H1 (cell line): Measurements from ENCODE around the gene USHBP1. TPM values are rescaled to one million over a fixed set of nuclear protein-coding genes. Genes with fewer than 3 reads are reported as not detected.

Experiments used
- CTCF ChIA-PET: fragments of 300-600 bp; sonication (Branson Sonifier 250); formaldehyde crosslinking; loops from one replicate; lab custom pipeline; 2021; ENCODE audit not compliant: partially characterized antibody; lab: Charles Lee
- POLR2A ChIA-PET: fragments of 300-600 bp; sonication (Branson Sonifier 250); formaldehyde crosslinking; loops from one replicate; lab custom pipeline; 2021; ENCODE audit warnings: inconsistent platforms; ENCODE audit not compliant: partially characterized antibody; lab: Charles Lee
- DNase-seq, 2 experiments: peaks; one replicate each; pipeline versions ENCODE4 v3.0.0 to v3.0.0-alpha.2; 2010 to 2022; ENCODE audit warnings: low spot score in 2 of 2, low read depth in 1 of 2, mixed read lengths in 1 of 2
- FAIRE-seq: peaks from 2 replicates; lab custom pipeline; 2011; peaks lifted over from hg19 to GRCh38; lab: Jason Lieb, UNC
- H2AFZ ChIP-seq: 2 replicates; pipeline ENCODE4 v1.8.1; 2012; ENCODE audit warnings: low read length, inconsistent platforms
- H2AK5ac ChIP-seq: 2 replicates; pipeline ENCODE4 v1.6.1; 2013; ENCODE audit warnings: low read depth, low read length
- H2BK120ac ChIP-seq: replicated peaks from 2 replicates; pipeline ENCODE3; 2013; ENCODE audit warnings: low read depth, low read length, inconsistent platforms
- H2BK12ac ChIP-seq: 2 replicates; pipeline ENCODE4 v1.6.1; 2013; ENCODE audit warnings: low read depth, low read length
- H2BK15ac ChIP-seq: 2 replicates; pipeline ENCODE4 v1.6.1; 2013; ENCODE audit warnings: low read length
- H2BK20ac ChIP-seq: 2 replicates; pipeline ENCODE4 v1.6.1; 2013; ENCODE audit warnings: low read length
- H2BK5ac ChIP-seq: 2 replicates; pipeline ENCODE4 v1.6.1; 2013; ENCODE audit warnings: low read depth, low read length
- H3K14ac ChIP-seq: 2 replicates; pipeline ENCODE4 v1.6.1; 2013; ENCODE audit warnings: inconsistent platforms; ENCODE audit not compliant: insufficient read length
- H3K18ac ChIP-seq: 2 replicates; pipeline ENCODE4 v1.6.1; 2013; ENCODE audit warnings: low read length; ENCODE audit errors: extremely low read depth
- H3K23ac ChIP-seq: 2 replicates; pipeline ENCODE4 v1.6.1; 2013; ENCODE audit warnings: inconsistent platforms; ENCODE audit not compliant: insufficient read length
- H3K23me2 ChIP-seq: 2 replicates; pipeline ENCODE4 v1.6.1; 2013; ENCODE audit warnings: low read depth, low read length
- H3K27ac ChIP-seq: 2 replicates; pipeline ENCODE4 v1.6.1; 2011; ENCODE audit warnings: low read depth, low read length, inconsistent platforms
- H3K27me3 ChIP-seq, 4 experiments: replicated peaks in 1 of 4; 1 replicate in 1 of 4; 2 replicates in 3 of 4; pipeline versions ENCODE4 v1.6.1 to v1.8.1; 2011 to 2013; ENCODE audit warnings: low read length in 3 of 4, mild to moderate bottlenecking in 3 of 4, inconsistent platforms in 2 of 4, mixed read lengths in 2 of 4, moderate library complexity in 1 of 4; ENCODE audit not compliant: control insufficient read depth in 3 of 4, insufficient read depth in 3 of 4; ENCODE audit errors: extremely low read depth in 1 of 4
- H3K36me3 ChIP-seq, 4 experiments: 2 replicates each; pipeline versions ENCODE4 v1.6.1 to v1.8.1; 2011 to 2013; ENCODE audit warnings: mild to moderate bottlenecking in 4 of 4, low read length in 3 of 4, moderate library complexity in 2 of 4, control low read depth in 1 of 4, inconsistent platforms in 1 of 4; ENCODE audit not compliant: insufficient read depth in 4 of 4, control insufficient read depth in 2 of 4
- H3K4ac ChIP-seq: replicated peaks from 2 replicates; pipeline ENCODE3; 2013; ENCODE audit warnings: low read length, low read depth, mixed read lengths, inconsistent platforms; ENCODE audit not compliant: insufficient read length
- H3K4me1 ChIP-seq, 4 experiments: replicated peaks in 1 of 4; 1 replicate in 1 of 4; 2 replicates in 3 of 4; pipeline versions ENCODE4 v1.6.1 to v1.8.1; 2011 to 2013; ENCODE audit warnings: low read length in 3 of 4, inconsistent platforms in 2 of 4, mixed read lengths in 1 of 4; ENCODE audit not compliant: insufficient read depth in 4 of 4, control insufficient read depth in 3 of 4
- H3K4me2 ChIP-seq, 2 experiments: 2 replicates each; pipeline versions ENCODE4 v1.6.1 to v1.8.1; 2011 to 2013; ENCODE audit warnings: low read depth in 2 of 2, low read length in 2 of 2, control low read depth in 1 of 2, inconsistent platforms in 1 of 2, mild to moderate bottlenecking in 1 of 2; ENCODE audit not compliant: insufficient read depth in 1 of 2
- H3K4me3 ChIP-seq, 4 experiments: fragments of 200-600, 300-600 bp in 1 of 4; sonication (generic), shearing (Covaris generic), sonication (Bioruptor Twin) in 1 of 4; 2 replicates each; pipeline versions ENCODE4 v1.5.1 to v1.8.1; 2011 to 2016; ENCODE audit warnings: low read length in 4 of 4, low read depth in 3 of 4, control low read depth in 2 of 4, inconsistent platforms in 2 of 4, mild to moderate bottlenecking in 2 of 4, mixed read lengths in 1 of 4, moderate library complexity in 1 of 4; ENCODE audit not compliant: insufficient read depth in 2 of 4; ENCODE audit errors: extremely low read depth in 1 of 4
- H3K56ac ChIP-seq: replicated peaks from 2 replicates; pipeline ENCODE3; 2013; ENCODE audit warnings: low read depth, mild to moderate bottlenecking, mixed read lengths, low read length, inconsistent platforms; ENCODE audit not compliant: insufficient read length
- H3K79me1 ChIP-seq: 2 replicates; pipeline ENCODE4 v1.6.1; 2013; ENCODE audit warnings: low read depth, low read length, control low read depth
- H3K79me2 ChIP-seq, 2 experiments: 2 replicates each; pipeline versions ENCODE4 v1.6.1 to v1.8.1; 2012 to 2013; ENCODE audit warnings: low read length in 2 of 2, mild to moderate bottlenecking in 2 of 2, inconsistent platforms in 1 of 2; ENCODE audit not compliant: insufficient read depth in 2 of 2, control insufficient read depth in 1 of 2
- H3K9ac ChIP-seq, 4 experiments: replicated peaks in 1 of 4; 1 replicate in 1 of 4; 2 replicates in 3 of 4; pipeline versions ENCODE4 v1.6.1 to v1.8.1; 2011 to 2013; ENCODE audit warnings: low read depth in 3 of 4, low read length in 3 of 4, control low read depth in 2 of 4, mild to moderate bottlenecking in 2 of 4, moderate library complexity in 2 of 4, inconsistent platforms in 1 of 4; ENCODE audit errors: extremely low read depth in 1 of 4
- H3K9me3 ChIP-seq, 2 experiments: 2 replicates each; pipeline versions ENCODE4 v1.6.1 to v1.8.1; 2012 to 2013; ENCODE audit warnings: mild to moderate bottlenecking in 2 of 2, moderate library complexity in 2 of 2, control low read depth in 1 of 2, inconsistent platforms in 1 of 2, low read depth in 1 of 2, low read length in 1 of 2, mixed read lengths in 1 of 2; ENCODE audit not compliant: insufficient read depth in 2 of 2
- H4K20me1 ChIP-seq, 2 experiments: replicated peaks in 1 of 2; 2 replicates each; pipeline versions ENCODE3 to v1.8.1; 2011 to 2013; ENCODE audit warnings: inconsistent platforms in 2 of 2, low read length in 2 of 2, mild to moderate bottlenecking in 1 of 2; ENCODE audit not compliant: insufficient read depth in 2 of 2, control insufficient read depth in 1 of 2
- H4K5ac ChIP-seq: 2 replicates; pipeline ENCODE4 v1.6.1; 2013; ENCODE audit warnings: low read length, low read depth, mixed read lengths, inconsistent platforms; ENCODE audit not compliant: insufficient read length
- H4K8ac ChIP-seq: 2 replicates; pipeline ENCODE4 v1.8.0; 2013; ENCODE audit warnings: mild to moderate bottlenecking, moderate library complexity, low read length, inconsistent platforms; ENCODE audit not compliant: insufficient read depth; ENCODE audit errors: extremely low read depth
- H4K91ac ChIP-seq: replicated peaks from 2 replicates; pipeline ENCODE3; 2013; ENCODE audit warnings: low read length, mixed read lengths, inconsistent platforms; ENCODE audit not compliant: insufficient read length
- CBX5 ChIP-seq: fragments of 300-800, 300-1000 bp; sonication (generic); IDR thresholded peaks from 2 replicates; pipeline ENCODE4 v1.7.1; 2016; ENCODE audit warnings: antibody characterized with exemption, low read length, low read depth
- CEBPB ChIP-seq: IDR thresholded peaks from 2 replicates; pipeline ENCODE4 v1.6.1; 2012; ENCODE audit warnings: low read depth, low read length
- CHD2 ChIP-seq: IDR thresholded peaks from 2 replicates; pipeline ENCODE4 v1.6.1; 2012; ENCODE audit warnings: low read length, improper control_type of control experiment
- CTCF ChIP-seq, 3 experiments: IDR thresholded peaks; 1 replicate in 2 of 3; 2 replicates in 1 of 3; pipeline versions ENCODE4 v1.5.1 to v1.6.1; 2011; ENCODE audit warnings: low read length in 3 of 3, mild to moderate bottlenecking in 3 of 3, inconsistent platforms in 2 of 3, low read depth in 1 of 3, moderate library complexity in 1 of 3; ENCODE audit not compliant: insufficient read depth in 1 of 3; ENCODE audit errors: control extremely low read depth in 1 of 3
- FOSL1 ChIP-seq: IDR thresholded peaks from 2 replicates; pipeline ENCODE4 v1.6.1; 2011; ENCODE audit warnings: mild to moderate bottlenecking, low read depth, low read length, moderate library complexity; ENCODE audit not compliant: insufficient read depth
- GABPA ChIP-seq: IDR thresholded peaks from 2 replicates; pipeline ENCODE4 v1.6.1; 2011; ENCODE audit warnings: mild to moderate bottlenecking, low read length, moderate library complexity, borderline replicate concordance; ENCODE audit not compliant: insufficient read depth
- JUND ChIP-seq: IDR thresholded peaks from 2 replicates; pipeline ENCODE4 v1.6.1; 2011; ENCODE audit warnings: mild to moderate bottlenecking, improper control_type of control experiment, low read length
- NANOG ChIP-seq: IDR thresholded peaks from 2 replicates; pipeline ENCODE4 v1.6.1; 2011; ENCODE audit warnings: low read length, low read depth, mild to moderate bottlenecking, inconsistent platforms; ENCODE audit not compliant: insufficient read depth, poor library complexity, severe bottlenecking
- POLR2A ChIP-seq, 2 experiments: IDR thresholded peaks; 1 replicate in 1 of 2; 2 replicates in 1 of 2; pipeline ENCODE4 v1.6.1; 2011; ENCODE audit warnings: low read depth in 2 of 2, low read length in 2 of 2, mild to moderate bottlenecking in 2 of 2; ENCODE audit errors: control extremely low read depth in 1 of 2
- RAD21 ChIP-seq, 2 experiments: IDR thresholded peaks in 1 of 2; conservative IDR thresholded peaks in 1 of 2; 2 replicates each; pipeline ENCODE4 v1.6.1; 2011; ENCODE audit warnings: low read depth in 2 of 2, low read length in 2 of 2, improper control_type of control experiment in 1 of 2, inconsistent platforms in 1 of 2, mild to moderate bottlenecking in 1 of 2, moderate library complexity in 1 of 2
- SAP30 ChIP-seq: fragments of 300-600 bp; sonication (generic); IDR thresholded peaks from 2 replicates; pipeline ENCODE4 v1.7.1; 2012; ENCODE audit warnings: low read length, moderate library complexity, mild to moderate bottlenecking, inconsistent platforms; ENCODE audit not compliant: insufficient read depth, insufficient replicate concordance
- SRF ChIP-seq: IDR thresholded peaks from 2 replicates; pipeline ENCODE4 v1.6.1; 2011; ENCODE audit warnings: mild to moderate bottlenecking, low read depth, low read length, moderate library complexity
- WGBS, 2 experiments: shearing (Covaris generic) in 1 of 2; methylation state at CpG; one replicate each; pipeline versions ENCODE4 v1.1.6 to v1.1.7; 2013 to 2015; ENCODE audit warnings: low lambda C conversion rate in 2 of 2, mixed read lengths in 2 of 2, inconsistent platforms in 1 of 2, low coverage in 1 of 2, missing lambda C conversion rate in 1 of 2; ENCODE audit not compliant: insufficient replicate concordance in 2 of 2, insufficient coverage in 1 of 2, insufficient read length in 1 of 2; ENCODE audit errors: extremely low coverage in 1 of 2, missing lambda C conversion rate in 1 of 2; 5-methylcytosine and 5-hydroxymethylcytosine counted together
- polyA plus RNA-seq, 7 experiments: library from polyadenylated mRNA; depleted of rRNA in 3 of 7; stranded (reverse) in 5 of 7; unstranded in 2 of 7; fragments of >200 nt in 5 of 7; fragments of 200-250 nt in 2 of 7; gene quantifications; 1 replicate in 5 of 7; 2 replicates in 1 of 7; 4 replicates in 1 of 7; pipeline versions ENCODE4 v1.2.1 to v1.2.3, GENCODE V29; 2011 to 2013; ENCODE audit warnings: missing spikeins in 2 of 7, mixed read lengths in 2 of 7
- total RNA-seq: library from RNA; stranded (reverse); fragmentation: NEBNext Ultra II Directional; extraction: Animal tissue kit (Norgen Biotek cat#: 25700); gene quantifications from 2 replicates; pipeline ENCODE4 v1.2.1, GENCODE V29; 2021

Gene USHBP1
- total and polyA plus RNA-seq, 2 of the 8 experiments (the other 6 are each of a cell fraction or from before 2014, with no cell fraction given): 5.0 to 7.5 TPM

GRCh38 chr19:17202713-17203112 is 61.8 kb downstream of the USHBP1 start:
- Histone ChIP-seq H3K27me3 (no peaks in the 10 kb centered on the region), H4K5ac (no peak overlapping the region), H3K9me3 (no peaks in the 10 kb centered on the region), H2BK5ac (no peak overlapping the region), H2AK5ac (no peak overlapping the region), H3K9ac (no peak overlapping the region), H3K18ac (no peak overlapping the region), H2BK15ac (no peak overlapping the region), H2BK12ac (no peak overlapping the region), H3K36me3 (peaks cover 0 to 34% (median 17%) of the 10 kb centered on the region in 4 experiments; a peak in 7 of 8 replicates), H4K91ac (no peak overlapping the region), H2BK120ac (no peak overlapping the region), H3K79me2 (no peaks in the 10 kb centered on the region), H2AFZ (no peak overlapping the region), H4K8ac (peak overlapping the region; percentile 41; the same call in 1 of the 2 replicates), H3K27ac (no peak overlapping the region), H3K79me1 (no peaks in the 10 kb centered on the region), H3K4me2 (no peak overlapping the region), H3K14ac (no peak overlapping the region), H3K4me3 (no peak overlapping the region), H2BK20ac (no peak overlapping the region), H3K23me2 (no peaks in the 10 kb centered on the region), H3K4ac (no peak overlapping the region), H3K23ac (no peak overlapping the region), H3K4me1 (no peaks in the 10 kb centered on the region), H4K20me1 (peaks cover 0 to 2% of the 10 kb centered on the region in 2 experiments), H3K56ac (no peak overlapping the region)
- 91% methylated on average over 11 of the region's 17 CpGs; no CpG with 5 or more reads in 1 of the 2 experiments for WGBS, 2 experiments
- POLR2A ChIA-PET: no interaction called here
- CTCF ChIA-PET: interaction anchor here (0.6 to 1.8 kb wide), 2 partner anchors 11 to 76 kb away, joined by 3 to 5 read pairs; no protein-coding TSS in a partner anchor
- DNase-seq (no peak), FAIRE-seq (no peak)
- TF ChIP-seq FOSL1 (no peak), NANOG (no peak), SAP30 (no peak), GABPA (no peak), CTCF (IDR thresholded peaks at IDR 0.05; ENCODE audit: control extremely low read depth in 1 of 3, insufficient read depth in 1 of 3, low read depth in 1 of 3, low read length in 3 of 3) (no peak), CEBPB (no peak), JUND (no peak), CHD2 (no peak), SRF (no peak), CBX5 (no peak), POLR2A (IDR thresholded peaks at IDR 0.05; ENCODE audit: control extremely low read depth in 1 of 2, low read depth in 2 of 2, low read length in 2 of 2) (no peak), RAD21 (IDR thresholded peaks at IDR 0.05 in 1 of 2, conservative IDR thresholded peaks at IDR 0.05 in 1 of 2; ENCODE audit: low read depth in 2 of 2, low read length in 2 of 2) (no peak)
